ENCODE measurements around the gene RAB7B. TPM values are rescaled to one million over a fixed set of nuclear protein-coding genes. Genes with fewer than 3 reads are reported as not detected.
A peak's percentile ranks its signal among the peaks of the same experiment; 100 is the strongest.

The RAB7B gene
- total and polyA plus RNA-seq, 9 of the 15 experiments (the other 6 are each of a cell fraction or from before 2014, with no cell fraction given): 0.03 to 0.29 (median 0.07) TPM; not detected in 4

GRCh38 chr1:205983925-205984725 lies 19.1 kb downstream of the RAB7B start (continued):
- TF ChIP-seq NELFE (IDR thresholded peaks at IDR 0.05; ENCODE audit: insufficient read depth, insufficient read length) (no peak), EP300 (IDR thresholded peaks at IDR 0.05; ENCODE audit: low read length) (no peak), ZNF239 (CRISPR knock-in tag; IDR thresholded peaks at IDR 0.05) (no peak), RAD21 (CRISPR knock-in tag; conservative IDR thresholded peaks at IDR 0.05 in 1 of 2, IDR thresholded peaks at IDR 0.05 in 1 of 2) (peak; percentile 85 to 88), MAZ (CRISPR knock-in tag; conservative IDR thresholded peaks at IDR 0.05 in 1 of 2, IDR thresholded peaks at IDR 0.05 in 1 of 2) (peak in 1 of 2 experiments; percentile 55; a peak in 1 of 4 replicates), NFIC (IDR thresholded peaks at IDR 0.05) (no peak), CTCF (IDR thresholded peaks at IDR 0.05 in 2 of 3, conservative IDR thresholded peaks at IDR 0.05 in 1 of 3; ENCODE audit: insufficient read depth in 2 of 3, low read depth in 1 of 3, low read length in 3 of 3) (peak; percentile 87 to 93 (median 91)), ZBTB43 (CRISPR knock-in tag; IDR thresholded peaks at IDR 0.05) (no peak), ATF1 (CRISPR knock-in tag; IDR thresholded peaks at IDR 0.05) (no peak), ATF1 (tag; IDR thresholded peaks at IDR 0.05) (no peak), SMARCA5 (IDR thresholded peaks at IDR 0.05) (no peak), BCLAF1 (IDR thresholded peaks at IDR 0.05; ENCODE audit: borderline replicate concordance in 1 of 2, control insufficient read depth in 1 of 2, low read depth in 2 of 2, low read length in 1 of 2) (no peak), ZNF668 (CRISPR knock-in tag; IDR thresholded peaks at IDR 0.05) (no peak), IRF1 (CRISPR knock-in tag; IDR thresholded peaks at IDR 0.05; ENCODE audit: borderline replicate concordance) (no peak), CEBPB (tag; IDR thresholded peaks at IDR 0.05) (no peak), ZBTB49 (CRISPR knock-in tag; IDR thresholded peaks at IDR 0.05; ENCODE audit: borderline replicate concordance) (no peak), ZFX (CRISPR knock-in tag; IDR thresholded peaks at IDR 0.05) (no peak)
